ENCODE measurements around the gene PRMT9.

DNA sequence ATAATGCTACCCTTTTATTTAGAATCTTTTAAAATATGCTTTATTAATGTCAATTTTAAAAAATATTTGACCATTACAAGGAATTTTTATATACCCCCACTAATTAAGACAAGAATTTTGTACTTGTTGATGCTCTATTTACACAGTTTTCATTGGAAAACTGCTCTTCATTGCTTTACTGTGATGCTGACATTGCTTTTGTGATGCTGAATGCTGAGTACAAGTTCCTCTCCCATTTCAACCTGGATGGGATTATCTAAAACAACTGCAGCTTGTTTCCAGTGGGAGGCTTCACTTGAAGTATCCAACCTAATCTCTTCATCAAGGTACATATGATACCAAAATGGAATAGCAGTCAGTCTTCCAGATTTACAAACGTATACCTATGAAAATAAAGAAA is 45.6 kb downstream of the PRMT9 start:
- TF ChIP-seq, protein P1, sequence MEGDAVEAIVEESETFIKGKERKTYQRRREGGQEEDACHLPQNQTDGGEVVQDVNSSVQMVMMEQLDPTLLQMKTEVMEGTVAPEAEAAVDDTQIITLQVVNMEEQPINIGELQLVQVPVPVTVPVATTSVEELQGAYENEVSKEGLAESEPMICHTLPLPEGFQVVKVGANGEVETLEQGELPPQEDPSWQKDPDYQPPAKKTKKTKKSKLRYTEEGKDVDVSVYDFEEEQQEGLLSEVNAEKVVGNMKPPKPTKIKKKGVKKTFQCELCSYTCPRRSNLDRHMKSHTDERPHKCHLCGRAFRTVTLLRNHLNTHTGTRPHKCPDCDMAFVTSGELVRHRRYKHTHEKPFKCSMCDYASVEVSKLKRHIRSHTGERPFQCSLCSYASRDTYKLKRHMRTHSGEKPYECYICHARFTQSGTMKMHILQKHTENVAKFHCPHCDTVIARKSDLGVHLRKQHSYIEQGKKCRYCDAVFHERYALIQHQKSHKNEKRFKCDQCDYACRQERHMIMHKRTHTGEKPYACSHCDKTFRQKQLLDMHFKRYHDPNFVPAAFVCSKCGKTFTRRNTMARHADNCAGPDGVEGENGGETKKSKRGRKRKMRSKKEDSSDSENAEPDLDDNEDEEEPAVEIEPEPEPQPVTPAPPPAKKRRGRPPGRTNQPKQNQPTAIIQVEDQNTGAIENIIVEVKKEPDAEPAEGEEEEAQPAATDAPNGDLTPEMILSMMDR (IDR thresholded peaks at IDR 0.05 in 4 of 5, conservative IDR thresholded peaks at IDR 0.05 in 1 of 5) = no peak
- TF ChIP-seq POLR2A (IDR thresholded peaks at IDR 0.05) = no peak
